Activated naive CD4-positive, alpha-beta T cell treated with anti-CD3 and anti-CD28 coated beads, Interleukin-2, amount 50 U/mL, for 72 hours (primary cell): ENCODE measurements around the gene ERCC3. TPM values are rescaled to one million over a fixed set of nuclear protein-coding genes. Genes with fewer than 3 reads are reported as not detected.

ENCODE experiments used
- ATAC-seq, 2 donors: fragments of 150-1000 bp; cut with Tn5 transposase; 2 replicates each; pipeline ENCODE4 v1.10.0; 2021; ENCODE audit warnings: mild to moderate bottlenecking in 2 of 2, moderate library complexity in 2 of 2
- DNase-seq, 2 donors: peaks; one replicate each; pipeline ENCODE4 v3.0.0; 2021 to 2022; ENCODE audit warnings: low spot score in 2 of 2
- H3K27ac Mint-ChIP-seq, 2 donors: one replicate each; pipeline ENCODE4 v1.8.0; 2022; ENCODE audit warnings: mild to moderate bottlenecking in 2 of 2, mixed read lengths in 2 of 2
- H3K36me3 Mint-ChIP-seq, 2 donors: one replicate each; pipeline ENCODE4 v1.8.0; 2022; ENCODE audit warnings: mixed read lengths in 2 of 2
- H3K9me3 Mint-ChIP-seq, 2 donors: one replicate each; pipeline ENCODE4 v1.8.0; 2022; ENCODE audit warnings: mixed read lengths in 2 of 2
- total RNA-seq, 2 donors: library from RNA; stranded (reverse); gene quantifications; one replicate each; pipeline ENCODE4 v1.2.3, GENCODE V29; 2022

The ERCC3 gene
- total RNA-seq, 2 donors from 2014 or later: 51.8 to 54.8 TPM

DNA sequence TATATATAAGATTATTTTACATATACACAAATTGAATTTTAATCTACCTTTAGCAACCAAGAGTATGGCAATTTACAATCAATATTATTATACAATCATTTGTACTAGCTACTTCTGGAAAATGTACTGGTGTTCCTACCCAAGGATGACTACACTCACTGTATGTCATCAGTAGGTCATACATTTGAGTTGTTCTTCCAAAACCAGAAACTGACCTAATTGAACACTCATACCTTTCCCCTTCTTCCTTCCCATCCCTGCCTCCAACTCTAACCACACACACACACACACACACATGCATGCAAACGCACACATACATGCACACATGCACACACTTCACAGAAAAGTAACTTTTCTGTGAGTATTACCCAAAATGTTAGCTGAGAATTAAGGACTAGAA is 8.2 kb upstream of the ERCC3 start:
- Mint-ChIP-seq H3K27ac (no peak overlapping the region), H3K9me3 (no peaks in the 10 kb centered on the region), H3K36me3 (no peaks in the 10 kb centered on the region)
- DNase-seq (no peak), ATAC-seq (no peak)

DNA sequence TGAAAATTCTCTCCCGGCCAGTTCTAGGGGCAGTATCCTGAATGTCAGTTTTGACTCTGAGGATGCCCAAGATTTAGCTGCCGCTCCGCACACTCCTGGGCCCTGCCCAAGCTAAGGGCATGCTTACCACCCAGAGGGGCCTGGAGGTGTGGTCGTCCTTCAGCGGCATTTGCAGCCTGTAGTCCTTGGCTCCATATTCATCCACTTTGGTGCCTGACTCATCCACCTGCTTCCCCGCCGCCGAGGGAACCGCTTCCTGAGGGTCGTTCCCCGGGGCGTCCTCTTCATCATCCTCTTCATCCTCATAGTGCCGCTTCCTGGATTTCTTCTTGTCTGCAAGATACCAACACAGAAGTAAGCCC is 577 bp downstream of the ERCC3 start:
- Mint-ChIP-seq H3K27ac (peak overlapping the region; percentile 96 to 100), H3K36me3 (peaks cover 33 to 39% of the 10 kb centered on the region in 2 donors), H3K9me3 (no peaks in the 10 kb centered on the region)
- ATAC-seq: peak; percentile 8 to 21
- no peak for DNase-seq

DNA sequence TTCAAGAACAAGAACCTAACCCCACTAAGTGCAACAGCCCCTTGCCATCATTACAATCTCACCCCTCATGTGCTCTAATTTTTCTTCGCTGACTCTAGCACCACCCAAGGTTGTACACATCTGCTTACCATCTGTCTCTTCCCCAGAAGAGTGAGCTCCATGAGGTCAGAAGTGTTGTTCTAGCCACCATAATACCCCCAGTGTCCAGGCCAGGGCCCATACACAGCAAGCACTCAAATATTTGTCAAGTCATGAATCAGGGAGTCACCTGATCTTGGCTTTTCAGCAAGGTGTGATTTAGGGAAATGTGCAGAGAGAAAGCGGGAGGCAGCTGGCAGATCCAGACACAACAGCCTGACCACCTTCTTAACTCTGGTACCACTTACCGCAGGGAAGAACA is 5.7 kb downstream of the ERCC3 start:
- Mint-ChIP-seq H3K9me3 (peaks cover 0 to 9% of the 10 kb centered on the region in 2 donors), H3K27ac (peak overlapping the region in 1 of 2 donors; percentile 2)
- no peak for ATAC-seq

DNA sequence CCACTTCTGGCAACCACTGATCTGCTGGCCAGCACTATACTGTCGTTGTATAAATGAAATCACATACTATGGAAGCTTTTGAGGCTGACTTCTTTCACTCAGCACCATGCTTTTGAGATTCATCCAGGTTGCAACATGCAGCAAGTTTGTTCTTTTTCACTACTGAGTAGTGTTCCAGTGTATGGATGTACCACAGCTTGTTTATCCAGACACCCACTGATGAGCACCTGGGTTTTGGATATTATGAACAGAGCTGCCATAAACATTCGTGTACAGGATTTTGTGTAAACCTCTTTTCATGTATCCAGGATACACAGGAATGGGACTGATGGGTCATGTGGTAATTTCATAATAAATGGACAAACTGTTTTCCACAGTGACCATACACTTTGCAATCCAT is 10.7 kb downstream of the ERCC3 start:
- H3K27ac Mint-ChIP-seq: peak overlapping the region in 1 of 2 donors; percentile 47
- peaks cover 0 to 9% of the 10 kb centered on the region in 2 donors for H3K9me3 Mint-ChIP-seq
- ATAC-seq (no peak), DNase-seq (no peak)
- H3K36me3 Mint-ChIP-seq: peaks cover 25 to 69% of the 10 kb centered on the region in 2 donors

More for the DNA sequence above, 5.7 kb downstream of the ERCC3 start:
- DNase-seq: no peak
- peaks cover 55 to 66% of the 10 kb centered on the region in 2 donors for H3K36me3 Mint-ChIP-seq

DNA sequence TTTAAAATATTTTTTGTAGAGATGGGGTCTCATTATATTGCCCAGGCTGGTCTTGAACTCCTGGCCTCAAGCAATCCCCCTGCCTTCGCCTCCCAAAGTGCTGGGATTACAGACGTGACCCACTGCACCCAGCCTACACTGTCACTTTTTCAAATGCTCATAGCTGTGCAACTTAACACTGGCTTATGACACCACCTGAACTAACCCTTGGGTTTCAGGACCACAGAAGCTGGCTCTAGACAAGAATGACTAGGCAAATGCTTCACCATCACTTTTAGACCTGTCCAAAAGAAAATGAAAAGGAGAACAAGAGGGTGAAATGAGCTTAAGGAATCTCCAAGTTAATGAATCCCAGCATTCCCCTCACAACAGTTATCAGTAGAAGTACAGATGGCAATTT is 13.3 kb downstream of the ERCC3 start:
- H3K36me3 Mint-ChIP-seq: peaks cover 13 to 68% of the 10 kb centered on the region in 2 donors
- peaks cover 0 to 9% of the 10 kb centered on the region in 2 donors for H3K9me3 Mint-ChIP-seq
- ATAC-seq (no peak), DNase-seq (no peak)
- H3K27ac Mint-ChIP-seq: no peak overlapping the region

DNA sequence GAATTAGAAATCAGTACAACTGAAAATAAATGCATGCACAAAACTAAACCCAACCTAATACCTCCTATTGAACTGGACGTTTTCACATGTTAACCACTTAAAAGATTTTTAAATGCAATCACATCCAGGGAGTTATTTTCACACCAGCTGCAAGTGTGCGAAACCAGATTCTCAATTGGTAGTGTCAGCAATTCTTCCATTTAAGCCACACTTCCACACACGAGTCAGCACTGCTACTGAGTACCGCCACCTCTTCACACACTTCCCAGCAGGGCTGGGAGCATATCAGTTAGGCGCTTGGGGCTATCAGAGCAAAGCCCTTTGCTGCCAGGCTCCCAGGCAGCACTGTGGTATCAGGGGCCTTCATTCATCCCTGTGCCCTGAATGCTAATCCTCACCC is 14.2 kb downstream of the ERCC3 start:
- no peak for ATAC-seq
- H3K9me3 Mint-ChIP-seq: peaks cover 0 to 9% of the 10 kb centered on the region in 2 donors
- H3K36me3 Mint-ChIP-seq: peaks cover 13 to 59% of the 10 kb centered on the region in 2 donors
- no peak for DNase-seq
- no peak overlapping the region for H3K27ac Mint-ChIP-seq

DNA sequence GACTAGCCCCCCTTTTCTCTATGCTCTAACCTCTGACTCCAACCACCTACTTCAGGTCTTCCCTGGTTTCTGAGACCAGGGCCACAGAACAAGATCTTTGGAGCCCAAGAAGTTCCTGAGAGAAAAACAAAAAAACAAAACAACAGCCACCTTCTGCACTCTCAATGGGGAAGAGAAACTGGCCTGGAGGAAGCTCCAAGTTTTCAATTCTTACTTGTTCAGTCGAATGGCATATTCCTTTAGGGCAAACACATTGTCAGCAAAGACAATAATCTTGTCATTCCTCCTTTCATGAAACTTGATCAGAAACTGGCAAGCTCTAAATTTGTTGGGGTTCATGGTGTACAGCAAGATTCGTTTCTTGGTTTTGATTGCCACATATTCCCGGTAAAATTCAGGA is 15.0 kb downstream of the ERCC3 start:
- Mint-ChIP-seq H3K27ac (no peak overlapping the region), H3K9me3 (peaks cover 0 to 5% of the 10 kb centered on the region in 2 donors), H3K36me3 (peaks cover 4 to 51% of the 10 kb centered on the region in 2 donors)
- ATAC-seq (no peak), DNase-seq (no peak)

DNA sequence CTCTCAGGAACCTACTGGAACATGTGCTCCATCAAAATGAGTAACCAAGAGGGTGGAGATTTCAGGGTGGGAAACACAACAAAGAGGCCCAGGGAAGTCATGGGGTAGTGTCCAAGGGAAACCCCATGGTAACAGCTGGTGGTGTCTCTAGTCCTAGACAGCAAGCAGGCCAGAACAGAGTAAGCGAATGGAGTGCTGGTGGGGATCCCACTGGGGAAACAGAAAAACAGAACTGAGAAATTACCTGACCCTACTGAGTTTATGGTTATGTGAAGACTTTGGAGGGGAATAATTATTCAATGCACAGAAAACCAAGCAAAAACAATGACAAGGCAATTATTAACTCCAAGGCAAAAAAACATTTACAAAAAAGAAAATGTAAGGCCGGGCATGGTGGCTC is 16.9 kb downstream of the ERCC3 start:
- DNase-seq (no peak), ATAC-seq (no peak)
- Mint-ChIP-seq H3K9me3 (no peaks in the 10 kb centered on the region), H3K36me3 (peaks cover 0 to 37% of the 10 kb centered on the region in 2 donors), H3K27ac (peak overlapping the region; percentile 83 to 96)

DNA sequence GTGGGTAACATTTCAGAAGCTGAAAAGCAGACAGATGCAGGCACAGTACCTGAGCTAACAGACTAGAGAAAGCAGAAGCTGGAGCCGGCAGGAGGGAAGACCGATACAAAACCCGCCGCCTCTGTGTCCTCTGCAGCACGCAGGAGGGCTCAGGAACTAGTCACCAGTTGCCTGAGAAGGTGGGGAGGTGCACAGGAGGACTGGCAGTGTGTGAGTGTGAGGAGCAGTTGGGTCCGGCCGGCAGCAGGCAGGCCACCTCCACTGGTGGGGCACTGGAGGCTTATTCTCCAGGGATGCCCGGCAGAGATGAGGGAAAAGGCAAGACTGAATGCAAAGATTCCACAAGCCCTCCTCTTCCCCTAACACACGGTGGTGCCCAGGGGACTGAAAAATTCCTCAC is 18.2 kb downstream of the ERCC3 start:
- H3K27ac Mint-ChIP-seq: peak overlapping the region; percentile 83 to 96

DNA sequence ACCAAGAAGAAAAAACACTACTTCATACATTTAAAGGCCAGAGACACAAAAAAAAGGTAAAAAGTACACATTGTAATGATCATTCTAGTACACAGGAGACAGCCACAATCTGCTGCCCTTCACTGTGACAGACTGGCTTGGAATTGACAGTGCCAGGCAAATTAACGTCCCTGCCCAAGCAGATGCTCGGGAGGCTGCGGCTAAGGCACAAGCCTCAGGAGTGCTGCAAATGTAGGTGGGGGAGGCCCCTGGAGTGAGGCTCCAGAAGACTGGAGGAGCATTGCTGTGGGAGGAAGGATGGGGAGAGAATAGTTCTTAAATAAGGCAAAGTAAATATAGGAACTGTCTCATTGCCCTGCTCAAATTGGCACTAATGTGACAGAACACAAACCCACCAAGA is 18.6 kb downstream of the ERCC3 start:
- Mint-ChIP-seq H3K36me3 (peaks cover 10 to 46% of the 10 kb centered on the region in 2 donors), H3K27ac (peak overlapping the region; percentile 82 to 83)

More for the DNA sequence above, 18.2 kb downstream of the ERCC3 start:
- Mint-ChIP-seq H3K9me3 (no peaks in the 10 kb centered on the region), H3K36me3 (peaks cover 6 to 42% of the 10 kb centered on the region in 2 donors)
- ATAC-seq (no peak), DNase-seq (no peak)

DNA sequence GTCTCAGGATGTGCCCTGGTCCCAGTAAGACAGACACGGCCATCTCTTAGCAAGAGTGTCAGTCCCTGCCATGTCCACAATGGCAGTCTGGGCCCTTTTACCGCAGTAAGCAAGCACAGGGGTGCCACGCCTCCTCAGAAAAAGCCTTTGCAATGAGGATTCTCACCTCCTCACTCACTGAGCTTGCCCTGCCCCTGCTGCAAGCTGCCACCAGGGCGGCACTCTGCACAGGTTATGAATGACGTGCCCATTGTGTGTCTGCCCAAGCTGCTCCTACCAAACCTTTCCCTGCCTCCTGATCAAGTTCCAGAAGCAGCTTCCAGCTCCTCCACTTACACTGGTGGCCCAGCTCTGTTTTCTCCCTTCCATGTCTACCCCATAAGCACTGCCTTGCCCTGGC is 23.3 kb downstream of the ERCC3 start:
- Mint-ChIP-seq H3K36me3 (peaks cover 26 to 49% of the 10 kb centered on the region in 2 donors), H3K9me3 (no peaks in the 10 kb centered on the region), H3K27ac (peak overlapping the region in 1 of 2 donors; percentile 21)
- no peak for ATAC-seq
- no peak for DNase-seq

More for the DNA sequence above, 18.6 kb downstream of the ERCC3 start:
- DNase-seq: no peak
- no peak for ATAC-seq
- H3K9me3 Mint-ChIP-seq: no peaks in the 10 kb centered on the region

DNA sequence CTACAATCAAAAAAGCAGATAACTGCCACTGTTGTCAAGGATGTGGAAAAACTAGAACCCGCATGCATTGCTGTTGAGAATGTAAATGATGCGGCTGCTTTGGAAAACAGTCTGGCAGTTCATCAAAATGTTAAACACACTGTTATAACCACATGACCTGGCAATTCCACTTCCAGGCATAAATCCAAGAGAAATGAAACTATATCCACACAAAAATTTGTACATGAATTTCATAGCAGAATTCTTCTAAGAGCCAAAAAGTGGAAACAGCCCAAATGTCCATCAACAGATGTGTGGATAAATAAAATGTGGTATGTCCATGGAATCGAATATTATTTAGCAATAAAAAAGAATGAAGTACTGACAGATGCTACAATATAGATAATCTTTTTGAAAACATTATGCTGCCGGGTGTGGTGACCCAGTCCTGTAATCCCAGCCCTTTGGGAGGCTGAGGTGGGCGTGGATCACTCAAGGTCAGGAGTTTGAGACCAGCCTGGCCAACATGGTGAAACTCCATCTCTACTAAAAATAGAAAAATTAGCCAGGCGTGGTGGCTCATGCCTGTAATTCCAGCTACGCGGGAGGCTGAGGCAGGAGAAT is 32.0 kb downstream of the ERCC3 start:
- Mint-ChIP-seq H3K9me3 (no peaks in the 10 kb centered on the region), H3K27ac (peak overlapping the region in 1 of 2 donors; percentile 63), H3K36me3 (peaks cover 6 to 26% of the 10 kb centered on the region in 2 donors)
- no peak for ATAC-seq
- DNase-seq: no peak

DNA sequence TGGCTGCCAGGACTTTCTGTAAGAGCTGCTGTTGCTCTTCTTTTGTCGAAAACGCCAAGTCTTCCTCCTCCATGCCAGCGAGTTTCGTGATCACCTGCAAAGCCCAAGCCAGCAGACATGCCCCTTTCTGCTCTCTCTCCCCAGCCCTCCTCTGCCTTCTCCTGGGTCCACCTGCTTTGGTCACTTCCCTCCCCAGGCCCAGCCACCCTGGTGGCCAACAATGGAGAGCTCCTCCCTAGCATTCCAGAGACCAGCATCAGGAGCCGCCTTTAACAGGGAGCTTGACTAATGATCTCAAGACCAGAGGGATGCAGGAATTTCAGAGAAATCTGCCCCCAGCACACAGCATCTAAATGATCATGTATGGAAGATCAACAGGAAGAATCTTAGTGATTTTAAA is 34.6 kb downstream of the ERCC3 start:
- Mint-ChIP-seq H3K27ac (peak overlapping the region in 1 of 2 donors; percentile 15), H3K36me3 (peaks cover 6 to 18% of the 10 kb centered on the region in 2 donors)

DNA sequence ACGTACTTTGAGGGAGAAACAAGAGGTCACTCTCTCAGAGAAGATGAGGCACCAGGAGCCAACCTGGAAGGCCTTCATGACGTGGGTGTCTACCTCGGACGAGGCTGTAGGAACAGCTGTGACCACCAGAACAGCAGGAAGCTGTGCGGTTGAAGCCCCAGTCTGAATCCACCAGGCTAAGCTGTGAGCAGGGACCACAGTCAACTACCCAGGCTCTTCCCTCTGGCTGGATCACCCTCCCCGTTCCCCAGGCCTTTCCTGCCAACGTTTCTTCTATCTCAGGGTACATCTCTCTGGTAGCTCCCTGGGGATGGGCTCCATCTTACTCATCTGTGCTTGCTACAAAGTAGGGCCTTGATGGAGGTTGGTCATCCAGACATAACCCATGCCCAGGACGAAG is 37.1 kb downstream of the ERCC3 start:
- H3K27ac Mint-ChIP-seq: no peak overlapping the region
- no peak for ATAC-seq
- DNase-seq: no peak
- H3K9me3 Mint-ChIP-seq: no peaks in the 10 kb centered on the region
- H3K36me3 Mint-ChIP-seq: peaks cover 6 to 18% of the 10 kb centered on the region in 2 donors

More for the DNA sequence above, 34.6 kb downstream of the ERCC3 start:
- no peak for ATAC-seq
- no peaks in the 10 kb centered on the region for H3K9me3 Mint-ChIP-seq
- no peak for DNase-seq

DNA sequence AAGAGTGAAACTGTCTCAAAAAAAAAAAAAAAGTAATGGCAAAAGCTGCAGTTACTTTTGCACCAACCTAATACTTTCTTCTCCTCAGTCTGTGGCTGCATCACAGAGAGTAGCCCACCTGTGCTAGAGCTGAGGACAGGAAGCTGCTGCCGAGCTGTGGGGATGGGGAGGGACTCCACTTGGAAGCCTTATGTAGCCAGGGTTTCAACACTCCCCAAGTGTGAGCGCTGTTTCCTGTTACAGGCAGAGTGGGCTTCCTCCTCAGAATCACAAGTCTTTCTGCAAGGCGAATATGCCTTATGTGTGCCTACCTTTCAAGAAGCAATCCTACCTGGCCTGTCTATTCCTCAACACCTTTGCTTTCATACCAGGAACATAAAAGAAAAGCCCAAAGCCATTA is 37.6 kb downstream of the ERCC3 start:
- Mint-ChIP-seq H3K36me3 (peaks cover 6 to 18% of the 10 kb centered on the region in 2 donors), H3K9me3 (no peaks in the 10 kb centered on the region), H3K27ac (peak overlapping the region in 1 of 2 donors; percentile 6)
- ATAC-seq (no peak), DNase-seq (no peak)

DNA sequence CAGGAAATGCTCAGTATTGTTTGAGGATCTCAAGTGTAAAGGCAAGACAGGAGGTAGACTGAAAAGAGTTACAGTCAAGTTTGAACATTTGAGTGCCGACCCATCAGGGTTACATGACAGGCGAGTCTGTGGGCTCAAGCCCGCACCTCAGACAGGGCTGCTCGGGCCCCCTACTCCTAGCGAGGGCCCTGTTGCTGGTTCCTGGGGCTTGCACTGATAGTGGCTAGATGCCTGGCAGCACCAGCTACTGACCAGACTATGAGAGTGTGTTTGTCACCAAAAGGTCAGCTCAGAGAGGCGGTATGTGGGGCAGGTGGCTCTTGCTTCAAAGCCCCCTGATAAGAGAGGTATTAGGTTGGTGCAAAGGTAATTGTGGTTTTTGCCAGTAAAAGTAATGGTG is 38.2 kb downstream of the ERCC3 start:
- DNase-seq (no peak), ATAC-seq (no peak)
- Mint-ChIP-seq H3K27ac (peak overlapping the region; percentile 37 to 44), H3K9me3 (no peaks in the 10 kb centered on the region), H3K36me3 (peaks cover 6 to 18% of the 10 kb centered on the region in 2 donors)

DNA sequence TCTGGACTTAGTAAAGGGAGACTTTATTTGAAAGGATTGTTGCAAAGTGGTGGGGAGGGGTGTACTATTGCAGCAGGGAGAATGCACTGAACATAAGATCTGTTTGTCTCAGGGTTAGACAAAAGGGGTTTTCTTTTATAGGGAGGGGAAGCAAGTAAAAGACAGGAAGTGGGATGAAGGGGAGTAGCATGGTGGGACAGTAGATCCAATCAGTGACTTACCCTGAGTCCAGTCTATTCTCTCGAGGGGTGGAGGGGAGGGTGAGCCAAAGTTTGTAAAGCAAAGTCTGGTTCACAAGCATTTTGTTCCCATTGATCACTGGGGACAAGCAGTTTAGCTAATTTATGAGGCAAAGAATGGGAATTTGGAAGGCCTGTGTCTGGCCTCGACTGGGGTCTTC is 38.8 kb downstream of the ERCC3 start:
- ATAC-seq: no peak
- H3K27ac Mint-ChIP-seq: peak overlapping the region in 1 of 2 donors; percentile 44
- DNase-seq: no peak
- H3K9me3 Mint-ChIP-seq: no peaks in the 10 kb centered on the region
- peaks cover 6 to 18% of the 10 kb centered on the region in 2 donors for H3K36me3 Mint-ChIP-seq

DNA sequence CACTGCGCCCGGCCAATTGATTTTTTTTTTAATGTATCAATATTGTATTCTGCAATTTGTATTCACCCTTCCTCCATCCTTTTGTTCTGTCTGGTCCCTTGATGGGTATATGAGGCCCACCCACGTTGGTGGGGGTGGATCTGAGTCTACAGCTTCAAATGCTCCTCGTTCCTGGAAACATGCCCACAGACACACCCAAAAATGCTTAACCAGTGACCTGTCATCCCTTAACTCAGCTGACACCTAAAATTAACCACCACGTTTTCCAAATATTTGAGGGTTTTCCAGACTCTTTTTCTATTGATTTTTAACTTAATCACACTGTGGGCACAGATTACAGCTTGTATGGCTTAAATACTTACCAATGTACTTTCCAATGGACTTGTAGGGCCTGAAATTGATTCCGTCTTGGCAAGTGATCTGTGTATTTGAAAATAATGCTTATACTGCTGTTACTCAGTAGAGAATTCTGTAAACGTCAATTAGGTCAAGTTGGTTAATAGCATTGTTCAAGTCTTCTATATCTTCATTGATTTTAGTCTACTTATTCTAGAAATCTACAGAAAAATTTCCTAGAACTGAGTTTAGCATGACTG is 39.5 kb downstream of the ERCC3 start:
- Mint-ChIP-seq H3K9me3 (no peaks in the 10 kb centered on the region), H3K36me3 (peaks cover 3 to 11% of the 10 kb centered on the region in 2 donors), H3K27ac (no peak overlapping the region)
- no peak for DNase-seq
- ATAC-seq: no peak
